ENCODE data around the gene AMN. TPM values are rescaled to one million over a fixed set of nuclear protein-coding genes. Genes with fewer than 3 reads are reported as not detected.

The AMN gene
- total RNA-seq, 4 donors from 2014 or later, result 0.21 TPM; not detected in 3

DNA sequence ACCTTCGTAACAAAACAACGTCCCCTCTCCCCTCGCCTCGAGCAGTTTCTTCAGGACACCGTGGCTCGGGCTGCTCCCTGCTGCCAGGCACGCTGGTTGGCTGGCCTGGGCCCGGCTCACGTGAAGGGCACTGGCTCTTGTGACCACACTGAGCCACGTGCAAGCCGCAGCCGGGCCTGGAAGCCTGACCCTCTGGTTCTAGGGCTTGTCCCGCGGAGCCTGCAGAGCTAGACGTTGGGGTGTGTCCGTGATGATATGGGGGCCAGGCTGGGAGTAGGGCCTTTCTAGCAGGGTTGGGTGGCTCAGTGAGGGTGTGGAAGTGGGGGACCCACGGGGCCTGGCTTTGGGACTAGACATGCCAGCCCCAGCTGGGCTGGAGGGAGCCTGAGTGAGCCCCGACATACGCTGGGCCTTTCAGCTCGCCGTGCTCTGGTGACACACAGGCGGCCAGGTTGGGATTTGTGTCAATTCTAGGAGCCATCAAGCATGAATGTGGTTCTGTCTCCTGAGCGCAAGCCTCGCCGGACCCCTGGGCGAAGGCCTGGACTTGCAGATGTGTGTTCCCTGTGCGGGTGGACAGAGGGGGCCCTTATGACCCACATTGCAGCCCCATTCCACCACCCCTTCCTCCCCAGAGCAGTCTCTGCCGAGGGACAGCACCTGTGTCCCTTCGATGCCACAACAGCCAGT, 13.6 kb upstream of the AMN start:
- Histone ChIP-seq H3K4me1 (no peaks in the 10 kb centered on the region), H3K36me3 (peaks cover 0 to 65% (median 0%) of the 10 kb centered on the region in 3 donors), H3K27ac (no peak overlapping the region), H3K4me3 (no peak overlapping the region), H3K9me3 (no peaks in the 10 kb centered on the region), H3K27me3 (no peaks in the 10 kb centered on the region)
- no peak for DNase-seq (ENCODE audit: low spot score in 2 of 2)
- TF ChIP-seq POLR2A (IDR thresholded peaks at IDR 0.05) (no peak), EP300 (IDR thresholded peaks at IDR 0.05) (no peak)
- TF ChIP-seq, protein P1, sequence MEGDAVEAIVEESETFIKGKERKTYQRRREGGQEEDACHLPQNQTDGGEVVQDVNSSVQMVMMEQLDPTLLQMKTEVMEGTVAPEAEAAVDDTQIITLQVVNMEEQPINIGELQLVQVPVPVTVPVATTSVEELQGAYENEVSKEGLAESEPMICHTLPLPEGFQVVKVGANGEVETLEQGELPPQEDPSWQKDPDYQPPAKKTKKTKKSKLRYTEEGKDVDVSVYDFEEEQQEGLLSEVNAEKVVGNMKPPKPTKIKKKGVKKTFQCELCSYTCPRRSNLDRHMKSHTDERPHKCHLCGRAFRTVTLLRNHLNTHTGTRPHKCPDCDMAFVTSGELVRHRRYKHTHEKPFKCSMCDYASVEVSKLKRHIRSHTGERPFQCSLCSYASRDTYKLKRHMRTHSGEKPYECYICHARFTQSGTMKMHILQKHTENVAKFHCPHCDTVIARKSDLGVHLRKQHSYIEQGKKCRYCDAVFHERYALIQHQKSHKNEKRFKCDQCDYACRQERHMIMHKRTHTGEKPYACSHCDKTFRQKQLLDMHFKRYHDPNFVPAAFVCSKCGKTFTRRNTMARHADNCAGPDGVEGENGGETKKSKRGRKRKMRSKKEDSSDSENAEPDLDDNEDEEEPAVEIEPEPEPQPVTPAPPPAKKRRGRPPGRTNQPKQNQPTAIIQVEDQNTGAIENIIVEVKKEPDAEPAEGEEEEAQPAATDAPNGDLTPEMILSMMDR (IDR thresholded peaks at IDR 0.05), result no peak
- 92 to 94% methylated on average over 16 to 19 of the region's 29 CpGs for WGBS, 2 donors

DNA sequence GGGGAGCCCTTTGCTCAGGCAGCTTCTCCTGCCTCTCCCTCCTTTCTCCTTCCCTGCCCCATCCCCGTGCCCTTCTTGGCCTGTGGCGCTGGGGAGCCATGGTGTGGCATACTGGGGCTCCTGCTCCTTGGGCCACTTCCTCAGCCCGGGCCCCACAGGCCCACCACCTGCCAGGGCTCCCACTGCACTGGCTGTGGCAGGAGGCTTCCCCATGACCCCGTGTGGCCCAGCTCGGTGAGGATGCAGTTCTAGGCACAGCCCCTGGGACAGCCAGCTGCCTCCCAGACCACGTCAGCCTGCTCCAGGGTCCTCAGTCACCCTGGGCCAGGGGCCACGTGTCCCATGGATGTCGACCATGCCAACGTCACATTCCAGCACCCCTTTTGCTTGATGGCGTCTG, 13.0 kb upstream of the AMN start:
- Histone ChIP-seq H3K4me3 (no peak overlapping the region), H3K27me3 (no peaks in the 10 kb centered on the region), H3K4me1 (no peaks in the 10 kb centered on the region), H3K27ac (no peak overlapping the region), H3K9me3 (no peaks in the 10 kb centered on the region), H3K36me3 (peaks cover 0 to 60% (median 0%) of the 10 kb centered on the region in 3 donors)
- DNase-seq (ENCODE audit: low spot score in 2 of 2), result no peak
- WGBS, 2 donors, result 88 to 91% methylated on average over 9 to 10 of the region's 10 CpGs
- TF ChIP-seq POLR2A (IDR thresholded peaks at IDR 0.05) (no peak), EP300 (IDR thresholded peaks at IDR 0.05) (no peak)
- TF ChIP-seq, protein P1 (IDR thresholded peaks at IDR 0.05), result no peak

- Histone ChIP-seq H3K27ac (no peak overlapping the region), H3K4me3 (no peak overlapping the region), H3K9me3 (no peaks in the 10 kb centered on the region), H3K4me1 (no peaks in the 10 kb centered on the region), H3K36me3 (peaks cover 0 to 57% (median 0%) of the 10 kb centered on the region in 3 donors), H3K27me3 (no peaks in the 10 kb centered on the region)
- WGBS, 2 donors, result 84 to 89% methylated on average over 9 of the region's 10 CpGs
- DNase-seq (ENCODE audit: low spot score in 2 of 2), result no peak
- TF ChIP-seq POLR2A (IDR thresholded peaks at IDR 0.05) (no peak), EP300 (IDR thresholded peaks at IDR 0.05) (no peak)
- TF ChIP-seq, protein P1 (IDR thresholded peaks at IDR 0.05), result no peak
These were observed 12.6 kb upstream of the AMN start for GRCh38 chr14:102909911-102910310.

DNA sequence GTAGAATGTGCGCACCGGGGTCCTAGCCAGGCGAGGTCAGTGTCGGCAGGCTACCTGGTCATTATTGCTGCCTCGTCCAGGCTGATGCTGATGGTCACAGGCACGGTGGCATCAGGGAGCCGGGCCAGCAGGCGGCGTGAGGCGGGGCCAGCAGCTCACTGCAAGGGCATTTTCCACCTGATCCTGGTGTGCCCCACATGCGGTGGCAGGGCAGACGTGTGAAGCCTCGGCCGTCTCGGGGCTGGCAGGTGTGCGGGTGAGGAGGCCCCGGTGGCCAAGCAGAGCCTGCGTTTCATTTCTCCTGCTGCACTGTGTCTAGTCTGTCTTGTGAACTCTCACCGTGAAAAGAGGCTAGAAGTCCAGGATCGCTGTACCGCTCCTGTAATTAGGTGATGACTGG, 12.0 kb upstream of the AMN start:
- DNase-seq (ENCODE audit: low spot score in 2 of 2), result no peak
- 85 to 91% methylated on average over 19 to 21 of the region's 21 CpGs for WGBS, 2 donors

DNA sequence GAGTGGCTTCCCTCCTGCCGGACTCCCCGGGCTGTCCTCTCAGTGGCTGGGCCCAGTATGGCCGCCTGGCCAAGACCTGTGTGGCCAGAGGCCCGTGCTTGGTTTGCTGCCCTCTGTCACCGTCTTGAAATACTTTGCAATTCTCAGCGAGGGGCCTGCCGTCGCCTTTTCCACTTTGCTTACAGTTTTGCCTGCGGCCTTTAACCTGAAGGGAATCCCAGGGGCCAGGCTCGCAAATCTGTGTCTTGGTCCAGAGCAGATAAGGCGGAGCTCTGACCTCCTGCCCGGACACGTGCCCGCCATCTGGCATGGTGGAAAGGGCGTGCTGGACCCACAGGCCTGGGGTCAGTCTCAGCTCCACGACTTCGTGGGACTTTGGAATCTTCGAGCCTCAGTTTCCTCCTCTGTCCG, 10.9 kb upstream of the AMN start:
- H3K27me3 ChIP-seq, result no peaks in the 10 kb centered on the region
- H3K36me3 ChIP-seq, result peaks cover 0 to 43% (median 0%) of the 10 kb centered on the region in 3 donors
- WGBS, 2 donors, result 71 to 76% methylated on average over 18 to 19 of the region's 19 CpGs
- H3K27ac ChIP-seq, result no peak overlapping the region
- no peak for DNase-seq (ENCODE audit: low spot score in 2 of 2)
- H3K4me1 ChIP-seq, result no peaks in the 10 kb centered on the region
- TF ChIP-seq, protein P1 (IDR thresholded peaks at IDR 0.05), result no peak
- TF ChIP-seq POLR2A (IDR thresholded peaks at IDR 0.05), result no peak
- no peak for TF ChIP-seq EP300 (IDR thresholded peaks at IDR 0.05)
- no peaks in the 10 kb centered on the region for H3K9me3 ChIP-seq
- H3K4me3 ChIP-seq, result no peak overlapping the region

More for the DNA sequence above, 12.0 kb upstream of the AMN start:
- TF ChIP-seq, protein P1 (IDR thresholded peaks at IDR 0.05), result no peak
- TF ChIP-seq EP300 (IDR thresholded peaks at IDR 0.05) (no peak), POLR2A (IDR thresholded peaks at IDR 0.05) (no peak)
- Histone ChIP-seq H3K9me3 (no peaks in the 10 kb centered on the region), H3K36me3 (peaks cover 0 to 52% (median 0%) of the 10 kb centered on the region in 3 donors), H3K4me3 (no peak overlapping the region), H3K27ac (no peak overlapping the region), H3K27me3 (no peaks in the 10 kb centered on the region), H3K4me1 (no peaks in the 10 kb centered on the region)
